Activated gamma-delta T cell treated with Interleukin-2 at 50 U/mL for 16 hours (primary cell): Measurements from ENCODE around the gene KNDC1.
"Not testable (repeated sequence)": the region's sequence is repeated elsewhere in the genome, so short reads cannot be mapped to it uniquely, and the experiment has no call there.

Experiments used
- DNase-seq: peaks from one replicate; pipeline ENCODE4 v3.0.0-alpha.2; 2020

KNDC1 gene

DNA sequence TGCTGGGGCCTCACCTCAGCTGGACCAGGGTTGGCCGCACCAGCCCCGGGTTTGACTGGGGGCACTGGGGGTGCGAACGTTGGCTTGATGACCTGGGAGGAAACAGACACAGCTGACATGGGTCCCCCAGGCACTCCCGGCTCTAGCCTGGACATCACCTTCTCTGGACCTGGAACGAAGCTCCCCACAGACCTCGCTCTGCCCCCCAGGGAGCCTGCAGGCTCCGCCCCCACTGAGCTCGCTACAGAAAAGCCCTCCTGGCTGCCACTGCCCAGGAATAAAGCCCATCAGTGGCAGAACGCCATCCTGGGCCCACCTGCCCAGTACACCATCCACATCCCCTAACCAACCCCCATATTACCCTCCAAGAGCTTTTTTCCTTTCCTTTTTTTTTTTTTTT is 103.7 kb downstream of the KNDC1 start:
- DNase-seq: no peak

DNA sequence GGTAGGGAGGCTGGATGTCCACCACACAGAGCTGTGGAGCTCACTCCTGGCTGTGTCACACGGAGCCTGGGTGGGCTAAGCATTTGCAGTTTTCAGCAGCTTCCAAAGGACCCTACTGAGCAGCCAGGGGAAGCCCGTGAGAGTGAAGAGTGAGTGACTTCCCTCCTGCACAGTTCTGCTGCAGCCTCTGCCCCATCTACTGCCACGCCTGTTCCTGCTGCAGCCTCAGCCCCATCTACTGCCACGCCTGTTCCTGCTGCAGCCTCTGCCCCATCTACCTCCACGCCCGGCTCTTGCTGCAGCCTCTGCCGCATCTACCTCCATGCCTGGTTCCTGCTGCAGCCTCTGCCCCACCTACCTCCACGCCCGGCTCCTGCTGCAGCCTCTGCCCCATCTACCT is 104.4 kb downstream of the KNDC1 start:
- peak; percentile 48 for DNase-seq

- not testable (repeated sequence) for DNase-seq
Measured at GRCh38 chr10:133265052-133265451, 105.0 kb downstream of the KNDC1 start.

DNA sequence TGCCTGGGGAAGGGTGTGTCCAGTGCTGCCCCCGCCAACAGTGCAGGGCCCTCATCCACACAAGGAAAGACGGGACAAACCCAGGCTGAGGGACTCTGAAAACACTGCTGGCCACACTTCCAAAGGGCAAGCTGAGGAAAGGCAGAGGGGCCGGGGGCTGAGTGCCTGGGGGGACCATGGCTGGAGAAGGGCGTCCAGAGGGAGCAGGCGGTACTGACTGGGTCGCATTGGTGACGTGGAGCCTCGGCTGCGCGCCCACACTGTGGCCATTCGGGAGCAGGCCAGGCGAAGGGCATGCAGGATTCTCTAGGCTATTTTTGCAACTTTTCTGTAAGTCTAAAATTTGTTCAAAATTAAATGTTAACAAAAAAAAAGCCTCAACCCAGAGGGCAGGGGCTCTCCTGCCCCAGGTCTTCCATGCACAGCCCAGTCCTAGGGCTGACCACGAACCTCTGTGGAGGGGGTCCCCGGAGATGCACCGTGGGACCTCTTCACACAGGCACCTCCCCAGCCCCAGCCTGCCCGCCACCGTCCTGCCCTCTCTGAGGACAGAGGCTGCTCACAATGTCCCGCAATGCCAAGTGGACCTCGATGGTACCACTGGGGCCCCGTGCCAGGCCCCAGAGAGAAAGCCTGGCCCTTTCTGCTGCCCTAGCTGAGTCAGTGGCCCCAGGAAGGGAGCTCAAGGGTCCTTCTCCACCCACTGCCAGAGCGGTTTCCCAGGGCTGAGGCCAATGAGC is 106.2 kb downstream of the KNDC1 start:
- no peak for DNase-seq

DNA sequence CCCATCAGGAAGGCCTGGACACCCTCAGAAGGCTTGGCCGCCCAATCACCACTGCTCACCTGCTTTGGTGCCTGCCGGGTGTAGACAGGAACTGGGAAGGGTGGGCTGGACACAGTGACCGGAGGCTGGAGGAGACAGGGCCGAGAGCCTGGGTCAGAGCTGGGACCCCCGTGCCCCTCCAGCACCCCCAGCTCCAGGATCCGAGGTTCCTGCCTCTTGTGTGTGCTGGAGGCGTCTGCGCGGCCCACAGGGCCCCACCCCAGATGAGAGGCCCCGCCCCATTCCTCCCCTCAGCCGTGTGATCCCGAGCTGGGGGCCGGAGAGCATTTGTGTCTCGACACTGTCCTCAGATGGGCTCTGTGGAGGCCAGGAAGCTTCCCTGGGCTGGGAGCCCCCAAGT is 107.3 kb downstream of the KNDC1 start:
- no peak for DNase-seq

DNA sequence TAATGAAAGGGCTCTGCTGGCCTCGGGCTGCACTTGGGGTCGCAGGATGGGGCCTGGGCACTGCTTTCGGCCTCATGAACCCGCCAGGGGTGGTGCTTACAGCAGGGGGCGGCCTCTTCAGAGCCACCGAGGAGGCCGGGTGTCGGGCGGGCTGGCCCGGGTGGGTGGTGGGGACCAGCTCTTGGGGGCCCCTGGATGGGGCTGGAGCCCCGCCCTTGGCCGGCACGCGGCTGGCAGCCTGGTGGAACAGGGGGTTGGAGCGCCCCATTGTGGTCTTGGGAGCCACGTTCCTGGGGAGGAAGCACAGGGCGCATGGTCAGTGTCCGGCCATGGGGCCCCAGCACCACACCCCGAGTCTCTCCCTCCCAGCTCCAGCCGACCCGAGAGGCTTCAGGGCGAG is 107.8 kb downstream of the KNDC1 start:
- DNase-seq: no peak

DNA sequence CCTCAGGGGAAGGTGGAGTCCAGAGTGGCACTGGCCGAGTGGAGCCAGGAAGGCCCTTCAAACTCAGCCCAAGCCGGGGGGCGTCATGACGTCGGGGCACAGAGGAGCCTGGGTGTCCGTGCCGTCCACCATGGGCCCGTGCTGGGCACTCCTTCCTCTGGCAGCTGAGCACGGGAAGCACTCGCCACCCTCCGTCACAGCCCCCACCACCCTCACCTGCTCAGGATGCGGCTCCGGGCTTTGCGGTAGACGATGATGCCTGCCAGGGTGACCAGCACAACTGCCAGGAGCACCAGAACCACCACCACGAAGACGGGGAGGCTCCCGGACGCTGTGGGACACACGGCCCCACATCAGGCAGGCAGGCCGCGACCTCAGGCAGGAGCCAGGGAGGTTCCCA is 108.5 kb downstream of the KNDC1 start:
- no peak for DNase-seq

GRCh38 chr10:133269367-133269766 is 109.3 kb downstream of the KNDC1 start:
- DNase-seq: no peak

DNA sequence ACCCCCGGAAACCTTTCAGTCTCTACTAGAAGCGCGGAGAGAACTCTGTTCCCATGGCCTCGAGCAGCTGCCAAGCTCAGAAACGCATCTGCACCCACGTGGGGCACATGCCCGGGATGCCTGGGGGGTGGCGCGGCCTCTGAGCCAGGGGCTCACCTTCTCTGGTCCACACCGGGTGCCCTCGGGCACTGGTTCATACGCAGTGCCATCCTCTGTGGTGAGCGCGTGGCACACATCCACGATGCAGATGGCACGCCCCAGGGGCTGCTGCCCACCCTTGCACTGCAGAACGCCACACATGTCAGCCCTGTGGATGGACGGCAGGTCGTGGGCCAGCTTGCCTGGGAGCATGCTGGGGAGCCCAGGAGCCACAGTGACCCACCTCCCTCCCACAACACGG is 110.2 kb downstream of the KNDC1 start:
- DNase-seq: no peak

DNA sequence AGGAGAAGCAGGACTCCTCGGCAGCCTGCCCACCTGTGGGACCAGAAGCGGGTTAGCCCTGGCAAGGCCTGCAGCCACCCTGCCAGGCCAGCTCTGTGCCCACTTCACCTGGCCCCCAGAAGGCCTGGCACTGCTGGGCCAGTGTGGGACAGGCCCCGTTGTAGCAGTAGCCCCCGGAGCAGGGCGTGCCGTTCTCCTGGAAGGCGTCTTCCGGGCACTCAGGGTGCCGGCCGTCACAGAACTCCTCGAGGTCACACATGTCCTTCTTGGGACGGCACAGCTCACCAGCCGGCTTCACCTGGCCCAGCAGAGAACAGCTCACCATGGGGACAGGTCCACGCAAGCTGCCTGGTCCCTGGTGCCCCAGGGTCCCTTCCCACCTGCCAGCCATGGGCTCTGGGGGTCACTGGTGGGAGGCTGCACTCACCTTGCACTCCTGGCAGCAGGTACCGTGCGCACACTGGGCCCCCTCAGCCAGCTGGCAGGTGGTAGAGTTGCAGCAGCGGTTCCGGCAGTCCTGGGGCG is 110.8 kb downstream of the KNDC1 start:
- no peak for DNase-seq

- no peak for DNase-seq
Measured at GRCh38 chr10:133271521-133272300, 111.7 kb downstream of the KNDC1 start.

DNA sequence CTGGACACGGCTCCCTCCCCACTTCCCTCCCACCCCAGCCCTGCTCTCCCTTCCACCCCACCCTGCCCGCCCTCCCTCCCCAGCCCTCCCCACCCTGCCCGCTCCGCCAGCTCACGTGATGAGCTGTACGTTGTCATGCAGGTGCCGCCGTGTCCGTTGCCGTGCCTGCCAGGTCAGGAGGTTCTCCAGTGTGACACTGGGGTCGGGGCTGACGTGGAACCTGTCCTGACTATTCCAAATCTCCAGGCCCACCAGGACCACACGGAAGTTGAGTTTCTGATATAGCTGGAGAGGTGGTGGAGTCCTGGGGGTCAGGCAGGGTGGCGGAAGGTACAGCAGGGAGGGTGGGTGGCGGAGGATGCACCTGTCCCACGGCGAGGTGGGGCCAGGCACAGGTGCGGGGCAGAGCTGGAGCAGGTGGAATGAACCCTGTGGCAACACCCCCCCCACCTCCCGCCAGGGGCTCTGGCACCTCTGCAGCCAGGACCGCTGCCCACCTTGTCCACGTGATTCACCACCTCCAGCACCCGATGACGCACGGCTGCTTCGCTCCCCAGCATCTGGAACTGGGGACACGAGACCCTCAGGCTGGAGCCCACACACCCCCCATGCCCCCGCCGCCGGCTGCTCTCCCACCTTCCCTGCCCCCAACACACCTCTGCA is 112.4 kb downstream of the KNDC1 start:
- no peak for DNase-seq

GRCh38 chr10:133272964-133273420 is 113.0 kb downstream of the KNDC1 start:
- no peak for DNase-seq

DNA sequence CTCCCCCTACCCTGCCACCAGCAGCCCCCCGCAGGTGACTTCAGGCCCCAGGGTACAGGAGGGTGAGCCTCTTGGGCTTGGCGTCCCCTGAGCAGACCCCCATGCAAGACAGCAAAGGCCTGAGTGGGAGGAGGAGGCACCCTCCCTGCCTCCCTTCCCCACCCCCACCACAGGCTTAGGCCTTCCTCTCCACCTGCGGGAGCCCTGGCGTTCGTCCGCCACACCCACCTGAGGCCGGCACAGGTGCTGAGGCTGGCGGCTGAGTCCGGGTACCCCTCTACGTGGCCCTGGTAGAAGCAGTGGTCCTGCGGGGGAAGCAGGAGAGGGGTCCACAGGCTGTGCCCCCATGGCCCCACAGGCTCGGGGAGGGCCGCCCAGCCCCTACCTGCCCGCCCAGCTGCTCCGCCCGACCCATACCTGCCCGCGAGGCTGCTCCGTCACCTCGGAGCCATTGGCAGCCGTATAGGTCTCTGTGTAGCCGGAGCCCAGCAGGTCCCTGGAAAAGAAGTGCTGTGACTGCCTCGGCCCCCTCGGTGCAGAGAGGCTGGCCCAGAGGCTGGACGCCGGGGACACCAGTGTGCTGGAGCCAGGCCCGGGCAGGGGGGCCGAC is 113.6 kb downstream of the KNDC1 start:
- DNase-seq: no peak

- peak; percentile 71 for DNase-seq
Measured at GRCh38 chr10:133274751-133275683, 115.0 kb downstream of the KNDC1 start.

- DNase-seq: peak; percentile 48
Measured at GRCh38 chr10:133275684-133276092, 115.7 kb downstream of the KNDC1 start.
